ENCODE measurements around the gene POU2AF1.

Gene POU2AF1

GRCh38 chr11:111358038-111359001, 20.8 kb downstream of the POU2AF1 start:
- no peak for DNase-seq
- no peak for TF ChIP-seq GATA1 (IDR thresholded peaks at IDR 0.05; ENCODE audit: low read depth, low read length)
- TF ChIP-seq POLR2A (IDR thresholded peaks at IDR 0.05; ENCODE audit: low read length): no peak

GRCh38 chr11:111357150-111358037, 21.7 kb downstream of the POU2AF1 start:
- TF ChIP-seq GATA1 (IDR thresholded peaks at IDR 0.05; ENCODE audit: low read depth, low read length) (no peak), POLR2A (IDR thresholded peaks at IDR 0.05; ENCODE audit: low read length) (no peak)
- DNase-seq: no peak

- TF ChIP-seq GATA1 (IDR thresholded peaks at IDR 0.05; ENCODE audit: low read depth, low read length) (no peak), POLR2A (IDR thresholded peaks at IDR 0.05; ENCODE audit: low read length) (no peak)
- no peak for DNase-seq
These were observed 22.4 kb downstream of the POU2AF1 start for GRCh38 chr11:111356660-111357048.

GRCh38 chr11:111355956-111356659, 23.0 kb downstream of the POU2AF1 start:
- TF ChIP-seq GATA1 (IDR thresholded peaks at IDR 0.05; ENCODE audit: low read depth, low read length): no peak
- TF ChIP-seq POLR2A (IDR thresholded peaks at IDR 0.05; ENCODE audit: low read length): no peak
- DNase-seq: no peak

- DNase-seq: no peak
- TF ChIP-seq GATA1 (IDR thresholded peaks at IDR 0.05; ENCODE audit: low read depth, low read length) (no peak), POLR2A (IDR thresholded peaks at IDR 0.05; ENCODE audit: low read length) (no peak)
These were observed 24.0 kb downstream of the POU2AF1 start for GRCh38 chr11:111355101-111355500.

- no peak for DNase-seq
- TF ChIP-seq POLR2A (IDR thresholded peaks at IDR 0.05; ENCODE audit: low read length): no peak
- TF ChIP-seq GATA1 (IDR thresholded peaks at IDR 0.05; ENCODE audit: low read depth, low read length): no peak
These were observed 24.5 kb downstream of the POU2AF1 start for GRCh38 chr11:111354601-111354891.

- TF ChIP-seq GATA1 (IDR thresholded peaks at IDR 0.05; ENCODE audit: low read depth, low read length) (no peak), POLR2A (IDR thresholded peaks at IDR 0.05; ENCODE audit: low read length) (no peak)
These were observed 25.1 kb downstream of the POU2AF1 start for GRCh38 chr11:111353776-111354600.

GRCh38 chr11:111352935-111353710, 26.0 kb downstream of the POU2AF1 start:
- DNase-seq: no peak

More at GRCh38 chr11:111353776-111354600, 25.1 kb downstream of the POU2AF1 start:
- no peak for DNase-seq

GRCh38 chr11:111352231-111352746, 26.8 kb downstream of the POU2AF1 start:
- no peak for DNase-seq
- TF ChIP-seq GATA1 (IDR thresholded peaks at IDR 0.05; ENCODE audit: low read depth, low read length): no peak
- no peak for TF ChIP-seq POLR2A (IDR thresholded peaks at IDR 0.05; ENCODE audit: low read length)

More at GRCh38 chr11:111352935-111353710, 26.0 kb downstream of the POU2AF1 start:
- TF ChIP-seq GATA1 (IDR thresholded peaks at IDR 0.05; ENCODE audit: low read depth, low read length) (no peak), POLR2A (IDR thresholded peaks at IDR 0.05; ENCODE audit: low read length) (no peak)

GRCh38 chr11:111351374-111352055, 27.6 kb downstream of the POU2AF1 start:
- no peak for DNase-seq
- TF ChIP-seq POLR2A (IDR thresholded peaks at IDR 0.05; ENCODE audit: low read length): no peak
- TF ChIP-seq GATA1 (IDR thresholded peaks at IDR 0.05; ENCODE audit: low read depth, low read length): no peak

GRCh38 chr11:111350811-111351210, 28.3 kb downstream of the POU2AF1 start:
- DNase-seq: no peak
- TF ChIP-seq POLR2A (IDR thresholded peaks at IDR 0.05; ENCODE audit: low read length) (no peak), GATA1 (IDR thresholded peaks at IDR 0.05; ENCODE audit: low read depth, low read length) (no peak)
